Neutrophil (primary cell): ENCODE results near the gene MANF.

Experiments
- H3K27ac ChIP-seq: fragments of 200-600 bp; sonication (generic); 2 replicates; pipeline ENCODE4 v1.5.1; 2016; ENCODE audit warnings: mild to moderate bottlenecking, moderate library complexity
- H3K27me3 ChIP-seq: fragments of 200-600 bp; sonication (generic); 2 replicates; pipeline ENCODE4 v1.6.0; 2016; ENCODE audit warnings: mild to moderate bottlenecking
- H3K36me3 ChIP-seq: fragments of 200-600 bp; sonication (generic); 2 replicates; pipeline ENCODE4 v1.5.1; 2017
- H3K4me1 ChIP-seq, 2 experiments: fragments of 200-600 bp in 1 of 2; sonication (generic) in 1 of 2; 1 replicate in 1 of 2; 2 replicates in 1 of 2; pipeline versions ENCODE4 v1.5.1 to v1.6.1; 2013 to 2016; ENCODE audit warnings: low read depth in 1 of 2, low read length in 1 of 2, mild to moderate bottlenecking in 1 of 2, moderate library complexity in 1 of 2; ENCODE audit not compliant: control insufficient read depth in 1 of 2, insufficient read depth in 1 of 2
- H3K4me3 ChIP-seq, 2 experiments: fragments of 200-600 bp in 1 of 2; sonication (generic) in 1 of 2; 1 replicate in 1 of 2; 2 replicates in 1 of 2; pipeline ENCODE4 v1.5.1; 2013 to 2016; ENCODE audit warnings: low read depth in 1 of 2, low read length in 1 of 2, mild to moderate bottlenecking in 1 of 2, moderate library complexity in 1 of 2
- H3K9me3 ChIP-seq: fragments of 200-600 bp; sonication (generic); 2 replicates; pipeline ENCODE4 v1.5.1; 2016
- TF ChIP-seq, protein P1 (sequence below): fragments of 200-600 bp; sonication (generic); IDR thresholded peaks from 2 replicates; pipeline ENCODE4 v1.5.1; 2016; ENCODE audit warnings: antibody characterized with exemption

The MANF gene

DNA sequence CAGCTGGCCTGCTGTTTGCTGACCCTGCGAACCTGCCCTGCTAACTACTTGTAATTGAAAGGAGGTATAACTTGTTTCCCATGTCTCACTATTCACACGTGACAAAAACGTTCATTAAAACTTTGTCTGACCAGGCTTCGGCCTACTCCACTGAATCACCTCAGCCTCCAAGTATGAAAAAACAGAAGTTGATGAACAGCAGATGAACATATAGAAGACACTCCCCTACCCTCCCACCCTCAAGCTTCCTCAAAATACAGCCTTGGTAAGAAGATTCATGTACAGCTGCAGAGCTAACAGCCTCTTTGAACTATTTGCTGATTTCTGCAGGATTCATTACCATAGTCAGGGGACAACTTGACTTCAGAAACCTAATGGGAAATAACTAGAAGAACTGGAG is 16.6 kb downstream of the MANF start:
- TF ChIP-seq, protein P1, sequence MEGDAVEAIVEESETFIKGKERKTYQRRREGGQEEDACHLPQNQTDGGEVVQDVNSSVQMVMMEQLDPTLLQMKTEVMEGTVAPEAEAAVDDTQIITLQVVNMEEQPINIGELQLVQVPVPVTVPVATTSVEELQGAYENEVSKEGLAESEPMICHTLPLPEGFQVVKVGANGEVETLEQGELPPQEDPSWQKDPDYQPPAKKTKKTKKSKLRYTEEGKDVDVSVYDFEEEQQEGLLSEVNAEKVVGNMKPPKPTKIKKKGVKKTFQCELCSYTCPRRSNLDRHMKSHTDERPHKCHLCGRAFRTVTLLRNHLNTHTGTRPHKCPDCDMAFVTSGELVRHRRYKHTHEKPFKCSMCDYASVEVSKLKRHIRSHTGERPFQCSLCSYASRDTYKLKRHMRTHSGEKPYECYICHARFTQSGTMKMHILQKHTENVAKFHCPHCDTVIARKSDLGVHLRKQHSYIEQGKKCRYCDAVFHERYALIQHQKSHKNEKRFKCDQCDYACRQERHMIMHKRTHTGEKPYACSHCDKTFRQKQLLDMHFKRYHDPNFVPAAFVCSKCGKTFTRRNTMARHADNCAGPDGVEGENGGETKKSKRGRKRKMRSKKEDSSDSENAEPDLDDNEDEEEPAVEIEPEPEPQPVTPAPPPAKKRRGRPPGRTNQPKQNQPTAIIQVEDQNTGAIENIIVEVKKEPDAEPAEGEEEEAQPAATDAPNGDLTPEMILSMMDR, result no peak
- Histone ChIP-seq H3K36me3 (peaks cover 37% of the 10 kb centered on the region), H3K27me3 (no peaks in the 10 kb centered on the region)

GRCh38 chr3:51403675-51404074 is 18.6 kb downstream of the MANF start:
- Histone ChIP-seq H3K4me3 (no peak overlapping the region), H3K9me3 (no peaks in the 10 kb centered on the region), H3K27me3 (no peaks in the 10 kb centered on the region), H3K27ac (no peak overlapping the region), H3K36me3 (peaks cover 25% of the 10 kb centered on the region), H3K4me1 (no peaks in the 10 kb centered on the region)
- TF ChIP-seq, protein P1, result no peak

More for the DNA sequence above, 16.6 kb downstream of the MANF start:
- Histone ChIP-seq H3K27ac (peak overlapping the region; percentile 14), H3K4me3 (no peak overlapping the region), H3K9me3 (no peaks in the 10 kb centered on the region), H3K4me1 (no peaks in the 10 kb centered on the region)

DNA sequence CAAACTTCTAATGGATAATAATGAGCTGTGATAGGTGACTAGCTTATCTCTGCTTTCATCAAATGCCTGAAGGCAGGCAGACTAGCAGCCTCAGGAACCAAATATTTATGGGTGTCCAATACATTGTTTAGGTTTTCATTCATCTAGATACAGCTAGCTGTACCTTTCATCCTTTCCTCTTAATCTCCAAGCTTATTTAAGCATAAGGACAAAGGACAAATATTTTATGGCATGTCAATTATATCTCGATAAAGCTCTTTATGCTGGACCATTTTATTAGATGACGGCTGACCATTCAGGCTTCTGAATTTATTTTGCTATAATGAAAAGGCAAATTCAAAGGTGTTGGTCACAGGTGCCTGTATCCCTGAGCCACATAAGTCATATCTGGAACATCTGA is 22.9 kb downstream of the MANF start:
- no peaks in the 10 kb centered on the region for H3K27me3 ChIP-seq
- peaks cover 45% of the 10 kb centered on the region for H3K36me3 ChIP-seq
- H3K9me3 ChIP-seq, result no peaks in the 10 kb centered on the region
- H3K4me1 ChIP-seq, result no peaks in the 10 kb centered on the region
- TF ChIP-seq, protein P1, result no peak
- H3K27ac ChIP-seq, result no peak overlapping the region
- H3K4me3 ChIP-seq, result no peak overlapping the region

- TF ChIP-seq, protein P1, result no peak
- Histone ChIP-seq H3K4me1 (no peaks in the 10 kb centered on the region), H3K36me3 (peaks cover 49% of the 10 kb centered on the region), H3K4me3 (no peak overlapping the region), H3K9me3 (no peaks in the 10 kb centered on the region), H3K27ac (no peak overlapping the region), H3K27me3 (no peaks in the 10 kb centered on the region)
Observed at GRCh38 chr3:51408813-51409212, 23.7 kb downstream of the MANF start.

- peaks cover 43% of the 10 kb centered on the region for H3K36me3 ChIP-seq
- no peaks in the 10 kb centered on the region for H3K4me1 ChIP-seq
- TF ChIP-seq, protein P1, result no peak
- no peaks in the 10 kb centered on the region for H3K27me3 ChIP-seq
- no peaks in the 10 kb centered on the region for H3K9me3 ChIP-seq
- no peak overlapping the region for H3K4me3 ChIP-seq
- H3K27ac ChIP-seq, result no peak overlapping the region
Observed at GRCh38 chr3:51422211-51422610, 37.1 kb downstream of the MANF start.

- Histone ChIP-seq H3K36me3 (peaks cover 31% of the 10 kb centered on the region), H3K27ac (no peak overlapping the region), H3K4me1 (no peaks in the 10 kb centered on the region), H3K27me3 (no peaks in the 10 kb centered on the region), H3K4me3 (no peak overlapping the region), H3K9me3 (no peaks in the 10 kb centered on the region)
- TF ChIP-seq, protein P1, result no peak
Observed at GRCh38 chr3:51426921-51427320, 41.8 kb downstream of the MANF start.
